Dedifferentiated amniotic fluid mesenchymal stem cell (primary cell): ENCODE data around the gene ELMO1.

Source experiments
- DNase-seq: peaks from one replicate; pipeline ENCODE4 v3.0.0-alpha.2; 2016; ENCODE audit errors: extremely low spot score

The ELMO1 gene

DNA sequence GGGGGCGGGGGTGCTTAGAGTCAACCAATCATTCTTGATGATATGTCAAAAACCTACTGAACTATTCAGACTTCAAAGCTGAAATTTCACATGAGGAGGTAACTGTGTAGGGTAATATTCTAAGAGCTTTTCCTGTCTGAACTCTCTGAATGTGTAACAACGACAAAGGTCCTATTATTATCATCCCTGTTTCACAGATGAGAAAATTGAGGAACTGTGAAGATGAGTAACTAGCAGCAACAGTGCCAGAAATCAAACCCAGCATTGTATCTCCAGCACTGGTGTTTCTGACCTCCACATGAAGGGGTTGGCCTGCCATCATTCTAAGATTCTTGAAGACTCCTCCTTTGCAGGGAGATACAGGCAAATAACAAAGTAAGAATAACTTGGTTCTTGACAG, 429.7 kb downstream of the ELMO1 start:
- DNase-seq = no peak

DNA sequence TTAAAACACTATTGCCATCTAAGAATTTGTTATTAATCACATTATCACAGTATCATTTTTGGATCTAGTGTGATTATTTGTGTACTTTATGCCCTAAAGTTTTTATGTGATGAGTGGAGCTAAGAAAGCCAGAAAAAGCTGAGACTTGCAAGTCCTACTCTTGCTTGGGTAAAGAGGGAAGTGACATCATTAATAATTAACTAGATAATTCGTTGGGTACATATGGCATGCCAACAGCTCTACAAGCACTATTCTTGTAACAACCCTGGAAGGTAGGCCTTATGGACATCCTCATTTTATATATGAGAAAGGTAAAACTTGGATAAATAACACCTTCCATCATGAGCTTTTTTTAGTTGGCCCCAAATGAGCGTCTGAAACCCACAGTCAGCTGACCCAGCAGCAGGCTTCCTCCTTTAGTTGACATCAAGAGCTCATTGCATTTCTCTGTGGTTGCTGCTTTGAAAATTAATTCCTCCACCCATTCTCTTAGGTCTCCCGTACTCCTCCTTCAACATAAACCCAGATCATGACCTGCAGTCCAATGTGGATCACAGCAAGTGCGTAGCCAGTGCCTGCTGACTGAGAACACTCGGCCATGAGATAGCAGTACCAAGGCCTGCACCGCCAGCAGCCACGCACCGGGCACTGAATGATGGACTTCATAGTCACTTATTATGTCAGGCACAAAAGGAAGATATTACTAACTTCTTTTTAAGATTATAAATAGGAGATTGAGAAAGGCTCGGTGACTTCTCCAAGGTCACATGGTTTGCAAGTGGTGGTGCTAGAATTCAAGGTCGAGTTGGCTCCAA, 432.4 kb downstream of the ELMO1 start:
- no peak for DNase-seq

DNA sequence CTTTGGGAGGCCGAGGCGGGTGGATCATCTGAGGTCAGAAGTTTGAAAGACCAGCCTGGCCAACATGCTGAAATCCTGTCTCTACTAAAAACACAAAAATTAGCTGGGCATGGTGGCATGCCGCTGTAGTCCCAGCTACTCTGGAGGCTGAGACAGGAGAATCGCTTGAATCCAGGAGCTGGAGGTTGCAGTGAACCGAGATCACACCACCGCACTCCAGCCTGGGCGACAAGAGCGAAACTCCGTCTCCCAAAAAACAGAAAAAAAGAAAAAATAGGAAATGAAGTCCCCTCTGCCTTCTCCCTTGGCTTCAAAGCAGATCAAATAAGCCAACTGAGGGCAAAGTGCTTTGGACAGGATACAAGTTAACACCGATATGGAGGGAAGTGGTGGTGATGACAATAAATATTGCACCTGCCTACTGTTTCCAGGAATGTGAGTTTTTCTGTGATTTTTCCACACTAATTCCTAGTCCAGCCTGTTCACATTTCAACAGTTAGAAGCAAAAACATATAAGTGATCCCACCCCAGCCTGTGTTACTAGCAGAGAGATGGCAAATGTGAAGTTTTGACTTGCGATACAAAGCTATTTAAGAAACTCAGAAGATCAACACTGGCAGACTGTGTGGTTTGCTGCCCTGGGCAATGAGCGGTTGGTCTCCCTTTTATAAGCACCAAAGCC, 433.2 kb downstream of the ELMO1 start:
- DNase-seq = no peak

DNA sequence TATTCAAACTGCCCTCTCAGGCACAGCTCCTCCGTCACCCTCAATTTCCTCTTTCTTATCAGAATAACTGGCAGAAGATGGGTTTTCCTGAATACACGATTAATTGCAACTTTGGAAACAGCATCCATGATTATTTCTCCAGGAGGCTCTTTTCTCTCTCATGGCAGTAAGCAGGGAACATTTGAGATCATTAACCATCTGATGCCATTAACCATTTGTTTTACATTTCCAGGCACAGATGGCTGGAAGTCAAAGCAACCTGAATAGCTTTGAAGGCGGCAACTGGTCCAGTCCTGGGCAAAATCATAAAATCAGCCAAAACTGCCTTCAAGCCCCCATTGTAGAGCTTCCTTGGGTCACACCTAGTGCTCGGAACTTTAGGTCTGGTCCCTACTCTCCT, 434.9 kb downstream of the ELMO1 start:
- no peak for DNase-seq

DNA sequence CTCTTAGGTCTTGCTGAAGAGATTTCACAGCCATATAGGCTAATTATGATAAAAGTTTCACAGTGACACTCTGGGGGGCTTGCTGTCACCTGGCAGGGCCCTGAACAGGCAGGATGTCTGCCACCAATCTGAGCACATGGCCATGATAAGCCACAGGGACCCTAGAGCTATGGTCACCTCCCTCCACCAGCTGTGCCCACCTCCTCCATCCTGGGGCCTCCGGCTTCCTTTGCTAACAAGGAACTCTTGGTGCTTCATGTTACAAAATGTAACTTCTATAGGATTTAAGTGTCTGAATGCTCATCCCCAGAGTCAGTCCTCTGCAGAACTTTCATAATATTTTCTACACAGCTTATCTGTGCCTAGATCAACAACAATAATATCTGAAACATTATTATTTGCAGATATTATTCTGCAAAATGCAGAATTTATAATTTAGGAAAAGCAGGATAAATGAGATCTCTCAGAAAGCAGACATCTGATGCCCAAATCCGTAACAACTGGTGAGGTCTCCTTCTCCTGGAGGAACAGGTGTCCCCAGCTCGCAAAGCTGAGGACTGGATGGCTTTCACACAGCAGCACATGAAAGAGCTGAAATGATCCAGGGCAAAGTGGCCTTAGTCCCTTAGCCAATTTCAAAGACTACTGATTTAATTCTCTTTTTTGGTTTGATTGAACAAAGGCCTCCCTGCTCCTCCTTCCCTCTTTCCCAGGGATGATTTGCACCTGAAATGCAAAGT, 437.3 kb downstream of the ELMO1 start:
- no peak for DNase-seq

DNA sequence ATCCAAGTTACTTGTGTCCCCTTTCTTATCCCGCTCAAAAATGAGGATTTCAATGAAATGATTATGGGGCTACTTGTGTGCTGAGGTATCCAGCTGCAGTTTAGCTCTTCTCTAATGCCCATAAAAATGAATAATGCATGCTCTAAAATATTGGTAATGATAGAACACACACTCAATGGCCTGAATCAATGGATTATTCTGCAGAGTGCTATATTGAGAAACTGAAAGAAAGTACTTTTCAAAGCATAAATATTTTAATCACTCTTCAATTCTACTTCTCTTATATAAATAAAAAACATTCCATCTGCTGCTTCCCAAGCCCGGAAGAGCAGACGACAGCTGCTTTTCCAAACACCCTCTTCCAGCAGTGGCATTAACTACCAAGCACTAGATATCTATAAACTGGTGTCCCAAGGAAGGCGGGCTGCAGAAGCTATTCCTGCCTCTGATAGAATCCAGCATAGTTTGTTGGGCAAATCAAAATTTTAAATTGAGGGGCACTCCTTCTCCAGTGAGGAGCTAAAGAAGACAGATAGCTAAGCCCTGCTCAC, 439.5 kb downstream of the ELMO1 start:
- DNase-seq = no peak

DNA sequence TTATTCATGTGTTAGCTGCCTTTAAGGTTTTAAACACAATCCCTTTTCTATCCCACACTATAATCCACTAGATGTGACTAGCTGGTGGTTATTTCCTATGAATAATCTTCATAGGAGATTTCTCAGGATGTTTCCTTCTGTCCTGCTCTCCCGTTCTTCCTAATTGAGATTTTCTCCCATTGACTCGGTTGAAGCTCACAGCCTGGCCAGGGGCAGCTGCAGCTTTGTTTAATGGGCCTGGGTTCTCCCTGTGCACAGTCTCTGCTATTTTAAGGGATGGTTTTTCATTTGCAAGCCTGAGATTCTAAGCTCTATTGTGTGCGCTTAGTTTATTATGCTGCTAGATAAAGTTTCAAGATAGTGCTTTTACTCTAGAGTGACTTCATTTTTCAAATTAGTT, 441.0 kb downstream of the ELMO1 start:
- DNase-seq = no peak

DNA sequence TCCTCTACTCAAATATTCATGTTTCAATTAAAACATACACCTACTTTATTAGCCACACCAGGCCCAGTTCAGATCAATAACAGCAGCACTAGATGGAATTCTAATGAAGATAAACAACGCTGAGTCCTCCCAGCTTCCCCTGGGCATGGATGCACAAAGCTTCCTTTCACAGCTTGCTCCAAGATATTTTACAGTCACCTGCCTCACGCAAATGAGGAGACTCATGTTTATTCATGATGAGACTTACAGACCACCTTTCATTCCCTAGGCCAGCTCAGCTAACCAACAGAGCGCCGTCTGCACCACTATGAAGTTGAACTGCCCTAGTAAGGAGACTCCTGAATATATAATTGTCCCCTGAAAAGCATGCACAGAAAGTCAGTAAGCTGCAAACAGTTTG, 441.4 kb downstream of the ELMO1 start:
- no peak for DNase-seq

DNA sequence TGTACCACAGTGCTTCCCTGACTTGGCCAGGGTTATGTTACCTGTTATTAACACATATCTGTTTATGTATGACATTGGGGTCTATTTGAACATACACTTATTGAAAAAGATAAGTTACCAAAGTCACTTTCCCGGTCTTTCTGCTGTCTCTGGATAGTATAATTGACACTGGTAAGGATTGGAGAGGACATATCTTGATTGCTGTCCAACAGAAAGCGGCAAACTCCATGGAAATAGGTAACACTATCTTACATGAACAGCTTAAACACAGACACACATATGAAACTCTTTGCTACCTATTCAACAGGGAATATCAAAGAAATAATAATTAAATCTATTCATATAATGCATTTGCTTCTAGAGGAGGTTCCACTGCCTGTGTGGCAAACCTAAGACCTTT, 441.9 kb downstream of the ELMO1 start:
- no peak for DNase-seq

DNA sequence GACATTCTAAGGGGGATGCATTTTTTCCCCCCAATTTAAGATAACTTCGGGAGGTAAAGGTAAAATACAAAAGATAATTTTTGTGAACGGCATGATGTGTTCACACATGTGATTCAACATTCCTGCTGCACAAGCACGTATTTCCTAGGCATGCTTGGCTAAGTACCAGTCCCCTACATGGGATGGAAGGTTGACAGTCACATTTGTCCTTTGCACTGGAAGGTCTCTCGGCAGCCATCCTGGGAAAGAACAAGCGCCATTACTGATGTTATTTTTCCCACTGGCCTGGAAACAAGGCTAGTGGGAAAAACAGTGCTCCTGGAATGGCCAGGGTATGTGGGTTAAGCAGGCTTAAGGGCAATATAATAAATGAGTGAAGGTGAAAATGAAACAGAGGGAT, 448.2 kb downstream of the ELMO1 start:
- no peak for DNase-seq

DNA sequence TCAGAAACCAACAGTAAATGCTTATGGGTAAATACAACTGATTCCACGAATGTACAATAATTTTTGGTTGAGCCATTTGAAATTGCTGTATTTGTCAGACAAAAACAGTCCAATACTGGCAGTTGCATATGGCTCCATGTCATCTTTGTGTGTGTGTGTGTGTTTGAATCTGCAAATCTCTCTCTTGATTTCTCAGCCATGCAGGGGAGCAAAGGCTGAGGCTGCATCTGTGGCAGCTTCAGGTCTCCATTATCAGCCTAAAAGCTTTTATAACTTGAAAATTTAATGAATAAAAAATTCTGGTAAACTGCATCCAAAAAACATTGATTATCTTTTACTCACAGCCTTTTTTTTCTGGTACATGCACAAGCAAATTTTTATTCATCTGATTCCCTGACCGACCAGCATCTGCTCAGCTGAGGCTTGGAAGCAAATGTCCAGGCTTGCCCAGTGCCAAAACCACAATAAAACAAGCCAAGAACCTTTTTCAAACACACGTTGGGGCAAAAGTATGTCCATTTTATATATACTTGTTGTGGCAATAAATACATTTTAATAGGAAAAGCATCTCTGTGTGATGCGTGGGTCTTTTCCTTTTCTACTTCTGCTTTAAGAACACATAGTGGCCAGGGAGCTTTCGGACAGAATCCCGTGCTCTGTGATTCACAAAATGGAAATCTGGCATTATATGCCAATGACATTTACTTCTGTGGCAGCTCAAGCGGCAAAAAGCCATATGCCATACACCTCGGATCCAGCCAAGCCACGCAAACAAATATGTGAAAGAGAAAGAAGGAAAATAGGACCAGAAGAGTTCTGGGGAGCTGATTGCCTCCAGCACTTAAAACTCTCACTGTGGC, 448.8 kb downstream of the ELMO1 start:
- DNase-seq = no peak

DNA sequence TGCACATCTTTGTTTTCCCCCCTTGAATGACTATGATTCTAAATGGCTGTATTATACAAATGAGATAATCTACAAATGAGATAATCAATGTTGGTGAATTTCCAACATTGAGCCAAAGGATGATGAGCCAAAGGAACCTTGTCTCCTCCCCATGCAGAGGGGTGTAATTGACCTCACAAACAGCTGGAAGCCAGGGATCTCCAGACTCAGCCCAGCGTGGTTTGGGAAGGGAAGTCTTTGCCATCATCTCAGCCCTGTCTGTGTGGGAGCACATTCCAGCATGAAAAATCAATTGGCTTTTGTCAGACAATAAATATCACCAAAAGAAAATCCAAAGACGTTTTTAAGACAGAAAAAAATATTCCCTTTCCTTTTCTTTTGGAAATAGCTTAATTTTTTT, 452.9 kb downstream of the ELMO1 start:
- no peak for DNase-seq

DNA sequence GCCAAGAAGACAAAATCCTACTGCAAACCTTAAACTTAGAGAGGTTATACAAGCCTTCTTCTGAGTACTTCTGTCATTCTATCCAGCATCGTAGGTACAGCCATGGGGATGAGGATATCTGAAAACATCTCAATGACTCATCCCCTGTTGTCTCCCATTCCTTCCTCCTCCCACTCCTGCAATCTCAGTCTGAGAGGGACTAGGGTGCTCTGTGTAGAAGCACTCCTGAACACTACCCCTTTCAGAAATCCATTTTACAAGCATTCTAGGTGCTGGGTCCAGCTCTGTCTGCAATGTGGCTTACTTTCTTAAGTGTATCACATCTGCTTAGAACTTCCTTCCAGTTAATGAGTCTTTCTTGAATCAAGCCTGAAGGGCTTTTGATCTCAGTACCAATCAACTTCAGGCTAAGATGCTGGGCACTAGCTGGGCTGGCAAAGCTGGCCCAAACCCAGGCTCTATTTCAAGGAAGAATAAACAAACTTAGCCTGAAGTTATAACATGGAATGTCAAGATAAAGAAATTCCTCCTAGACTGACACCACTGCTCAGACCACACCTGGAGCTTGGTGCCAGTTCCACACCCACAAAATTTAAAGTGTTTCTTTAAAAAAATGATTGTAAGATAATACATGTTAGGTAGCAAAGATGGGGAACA, 454.1 kb downstream of the ELMO1 start:
- DNase-seq = no peak

DNA sequence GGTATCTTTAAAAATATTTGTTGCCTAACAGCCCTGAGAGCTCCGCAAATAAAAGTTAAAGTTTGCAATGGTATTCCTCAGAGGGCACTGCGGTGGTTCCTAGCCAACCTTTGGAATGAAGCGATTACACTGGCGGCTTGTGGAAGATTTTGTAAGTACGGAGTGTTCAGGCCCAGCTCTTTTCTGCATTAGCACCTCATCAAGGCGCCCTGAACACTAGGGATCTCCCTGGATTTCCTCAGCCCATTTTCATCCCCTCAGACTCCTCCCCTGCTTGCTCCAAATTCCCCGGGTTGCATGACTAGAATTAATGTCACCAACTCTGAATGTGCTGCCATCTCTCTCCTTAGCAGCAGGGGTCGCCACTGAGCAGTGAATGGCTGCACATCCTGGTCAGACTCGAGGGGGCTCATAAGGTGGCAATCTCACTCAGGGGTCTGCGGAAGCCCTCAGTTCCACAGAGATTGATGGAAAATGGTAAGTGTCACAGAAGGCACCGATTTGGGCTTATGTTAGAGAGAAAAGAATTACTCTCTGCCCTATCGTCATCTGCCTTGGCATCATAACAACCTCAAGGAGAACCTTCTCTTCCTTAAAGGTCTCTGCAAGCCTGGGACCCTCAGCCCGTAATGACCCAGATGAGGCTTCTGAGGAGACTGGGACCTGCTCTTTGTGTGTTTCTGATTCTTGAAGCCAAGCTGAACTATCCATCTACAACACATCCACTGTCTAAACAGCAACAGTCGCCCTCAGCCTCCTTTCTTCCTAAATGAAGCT, 461.5 kb downstream of the ELMO1 start:
- peak; percentile 17 for DNase-seq

DNA sequence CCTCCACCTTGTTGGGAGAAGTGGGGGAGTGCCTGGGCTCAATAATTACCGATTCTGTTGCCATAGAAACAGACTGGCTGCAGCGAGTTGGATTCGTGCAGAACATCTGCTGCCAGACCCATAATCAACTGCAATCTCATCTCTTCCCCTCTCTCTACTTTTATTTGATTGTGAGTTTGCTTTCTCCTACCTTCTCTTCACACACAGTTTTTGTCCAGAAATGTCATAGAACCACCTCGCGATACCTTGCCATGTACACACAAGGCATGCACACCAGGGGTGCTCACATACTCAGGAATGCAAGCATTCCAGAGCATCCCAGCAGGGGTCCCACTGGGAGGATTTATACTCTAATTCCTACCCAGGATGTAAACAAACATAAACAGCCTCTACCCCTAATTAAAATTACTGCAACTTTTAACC, 462.1 kb downstream of the ELMO1 start:
- no peak for DNase-seq

DNA sequence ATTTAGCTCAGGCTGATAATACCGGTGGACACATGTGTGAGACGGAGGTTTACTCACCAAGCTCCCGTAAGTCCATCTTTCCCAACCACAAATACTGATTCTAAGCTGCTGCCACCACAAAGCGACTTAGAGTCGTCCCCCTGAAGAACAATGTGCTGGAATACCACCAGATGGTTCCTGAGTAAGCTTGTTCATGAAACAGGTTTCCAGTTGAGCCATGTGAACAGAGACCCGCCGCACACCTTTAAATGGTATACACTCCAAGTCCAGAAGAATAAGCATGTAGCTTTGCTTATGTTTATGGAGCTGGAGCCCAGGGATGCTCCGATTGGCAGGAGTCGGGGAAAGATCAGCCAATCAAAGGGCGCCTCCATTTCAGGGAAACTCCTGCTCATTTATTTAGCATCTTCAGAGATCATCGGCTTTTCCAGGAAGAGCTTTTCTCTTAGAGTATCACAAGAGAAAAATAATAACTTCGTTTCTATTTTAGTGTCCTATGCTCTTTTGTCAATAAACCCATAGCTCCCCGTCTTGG, 462.7 kb downstream of the ELMO1 start:
- no peak for DNase-seq

DNA sequence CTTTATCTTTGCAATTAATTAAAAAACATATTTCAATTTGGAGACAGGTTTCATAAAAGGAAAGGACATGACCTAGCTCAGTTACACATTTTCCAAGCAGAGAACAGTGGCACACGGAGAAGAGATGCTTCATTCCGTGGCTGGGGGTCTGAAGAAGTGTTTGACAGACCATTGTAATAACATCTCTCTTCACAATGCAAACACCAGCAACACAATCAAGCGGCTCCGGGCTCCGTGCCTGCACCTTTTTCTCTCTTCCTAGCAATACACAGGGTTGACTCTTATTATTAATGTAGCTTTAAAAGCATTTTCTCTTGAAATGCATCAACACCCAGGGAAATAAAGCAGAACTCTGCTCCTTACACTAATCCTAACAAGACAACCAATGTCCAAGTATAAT, 463.3 kb downstream of the ELMO1 start:
- no peak for DNase-seq

DNA sequence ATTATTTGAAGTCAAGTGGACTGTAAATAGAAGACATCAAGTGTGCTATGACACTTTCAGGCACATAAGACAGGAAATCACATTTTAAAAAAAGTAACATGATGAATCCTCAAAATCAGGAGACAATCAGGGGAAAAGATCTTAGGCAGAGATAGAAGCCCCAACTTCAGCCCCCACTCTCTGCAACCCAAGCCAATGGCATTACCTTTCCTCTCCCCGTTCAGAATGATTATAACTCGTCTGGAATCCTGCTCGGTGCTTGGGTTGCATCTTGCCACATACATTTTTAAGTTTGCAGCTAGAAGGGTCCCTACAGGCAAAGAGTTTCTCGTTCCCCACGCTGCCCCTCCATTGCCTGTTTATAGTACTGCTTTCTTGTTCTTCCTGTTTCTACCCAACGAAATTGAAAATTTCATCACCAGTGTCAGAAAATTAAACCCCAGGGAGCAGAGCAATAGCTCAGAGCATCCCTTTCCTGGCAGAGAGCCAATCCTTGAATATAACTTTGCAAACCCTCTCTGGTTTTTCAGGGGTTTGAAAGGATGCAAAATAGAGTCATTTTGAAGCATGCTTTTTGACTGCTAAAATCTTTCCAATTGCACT, 463.9 kb downstream of the ELMO1 start:
- DNase-seq = no peak

DNA sequence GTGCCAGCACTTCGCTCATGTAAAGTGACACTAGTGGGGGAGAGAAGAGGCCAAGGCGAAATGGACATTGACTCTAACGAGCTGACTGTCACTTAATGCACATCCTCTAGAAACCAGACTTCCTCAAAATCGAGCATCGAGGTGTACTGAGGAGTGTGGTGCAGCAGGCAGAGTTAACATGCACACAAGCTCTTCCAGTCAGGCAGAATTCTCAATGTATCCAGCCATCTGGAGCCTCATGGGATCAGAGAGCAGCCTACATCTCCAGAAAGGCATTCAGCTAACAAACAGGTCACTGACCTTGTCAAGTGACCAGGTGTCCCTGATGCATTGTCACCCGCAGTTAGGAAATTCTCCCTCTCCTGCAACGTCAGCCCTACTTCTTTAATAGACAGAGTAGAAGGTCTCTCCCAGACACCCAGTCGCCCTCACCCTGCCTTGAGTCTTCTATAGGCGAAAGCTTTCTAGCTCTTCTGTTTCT, 464.6 kb downstream of the ELMO1 start:
- DNase-seq = no peak
